BLaER1 (cell line): ENCODE results near the gene BTBD18.
A peak's percentile ranks its signal among the peaks of the same experiment; 100 is the strongest.

Experiments
- H3K27ac ChIP-seq: shearing (Covaris generic); formaldehyde crosslinking; 2 replicates; pipeline ENCODE4 v1.8.1; 2022
- H3K27me3 ChIP-seq: shearing (Covaris generic); formaldehyde crosslinking; 2 replicates; pipeline ENCODE4 v1.8.1; 2022
- H3K36me3 ChIP-seq: shearing (Covaris generic); formaldehyde crosslinking; 2 replicates; pipeline ENCODE4 v1.8.1; 2022
- H3K4me1 ChIP-seq: shearing (Covaris generic); formaldehyde crosslinking; 2 replicates; pipeline ENCODE4 v1.8.1; 2022
- H3K4me2 ChIP-seq: shearing (Covaris generic); formaldehyde crosslinking; 2 replicates; pipeline ENCODE4 v1.8.1; 2022
- H3K4me3 ChIP-seq: shearing (Covaris generic); formaldehyde crosslinking; 2 replicates; pipeline ENCODE4 v1.8.1; 2022
- H3K9ac ChIP-seq: shearing (Covaris generic); formaldehyde crosslinking; 2 replicates; pipeline ENCODE4 v1.8.1; 2022
- H3K9me3 ChIP-seq: shearing (Covaris generic); formaldehyde crosslinking; 2 replicates; pipeline ENCODE4 v1.8.1; 2022
- H4K20me1 ChIP-seq: shearing (Covaris generic); formaldehyde crosslinking; 2 replicates; pipeline ENCODE4 v1.8.1; 2022
- Cebpa-rat ChIP-seq: shearing (Covaris generic); IDR thresholded peaks from 2 replicates; pipeline ENCODE4 v1.8.1; 2022

The BTBD18 gene

GRCh38 chr11:57787920-57788702 lies 36.5 kb upstream of the BTBD18 start:
- Histone ChIP-seq H3K36me3 (0 out of 2 replicates have a peak, but pooled peaks cover 5% of the 10 kb centered on the region), H3K27me3 (no peaks in the 10 kb centered on the region), H3K9me3 (no peaks in the 10 kb centered on the region), H3K4me3 (no peak overlapping the region), H4K20me1 (no peaks in the 10 kb centered on the region), H3K4me1 (peaks cover 32% of the 10 kb centered on the region), H3K27ac (no peak overlapping the region), H3K9ac (no peak overlapping the region), H3K4me2 (peak overlapping the region; percentile 31)
- TF ChIP-seq Cebpa-rat: no peak

GRCh38 chr11:57787006-57787604 lies 35.5 kb upstream of the BTBD18 start:
- TF ChIP-seq Cebpa-rat: no peak
- H3K4me3 ChIP-seq: no peak overlapping the region
- H3K4me2 ChIP-seq: no peak overlapping the region
- H3K36me3 ChIP-seq: 0 out of 2 replicates have a peak, but pooled peaks cover 5% of the 10 kb centered on the region
- no peak overlapping the region for H3K27ac ChIP-seq
- H3K4me1 ChIP-seq: peaks cover 21% of the 10 kb centered on the region
- no peaks in the 10 kb centered on the region for H3K27me3 ChIP-seq
- H3K9ac ChIP-seq: no peak overlapping the region
- H4K20me1 ChIP-seq: no peaks in the 10 kb centered on the region
- H3K9me3 ChIP-seq: no peaks in the 10 kb centered on the region

GRCh38 chr11:57786436-57786835 lies 34.8 kb upstream of the BTBD18 start:
- H3K27me3 ChIP-seq: no peaks in the 10 kb centered on the region
- H3K4me3 ChIP-seq: no peak overlapping the region
- H3K4me1 ChIP-seq: peaks cover 15% of the 10 kb centered on the region
- H3K9ac ChIP-seq: no peak overlapping the region
- H4K20me1 ChIP-seq: no peaks in the 10 kb centered on the region
- peaks cover 4% of the 10 kb centered on the region; the same call in 1 of the 2 replicates for H3K36me3 ChIP-seq
- no peaks in the 10 kb centered on the region for H3K9me3 ChIP-seq
- no peak for TF ChIP-seq Cebpa-rat
- H3K4me2 ChIP-seq: no peak overlapping the region
- no peak overlapping the region for H3K27ac ChIP-seq

- Histone ChIP-seq H3K27me3 (no peaks in the 10 kb centered on the region), H3K9ac (no peak overlapping the region), H3K4me3 (no peak overlapping the region), H3K9me3 (no peaks in the 10 kb centered on the region), H3K36me3 (no peaks in the 10 kb centered on the region; the same call in 1 of the 2 replicates), H4K20me1 (no peaks in the 10 kb centered on the region), H3K4me2 (no peak overlapping the region), H3K27ac (no peak overlapping the region), H3K4me1 (peaks cover 12% of the 10 kb centered on the region; the same call in 1 of the 2 replicates)
- TF ChIP-seq Cebpa-rat: no peak
Measured at GRCh38 chr11:57785072-57785471, 33.5 kb upstream of the BTBD18 start.

- H3K27ac ChIP-seq: no peak overlapping the region
- H3K4me1 ChIP-seq: peaks cover 39% of the 10 kb centered on the region
- H3K9ac ChIP-seq: no peak overlapping the region
- no peaks in the 10 kb centered on the region; the same call in 1 of the 2 replicates for H3K36me3 ChIP-seq
- TF ChIP-seq Cebpa-rat: no peak
- H3K27me3 ChIP-seq: no peaks in the 10 kb centered on the region
- no peak overlapping the region for H3K4me3 ChIP-seq
- H3K9me3 ChIP-seq: no peaks in the 10 kb centered on the region
- no peak overlapping the region for H3K4me2 ChIP-seq
- H4K20me1 ChIP-seq: peaks cover 6% of the 10 kb centered on the region; the same call in 1 of the 2 replicates
Measured at GRCh38 chr11:57781529-57781943, 29.9 kb upstream of the BTBD18 start.

GRCh38 chr11:57779276-57779675 lies 27.7 kb upstream of the BTBD18 start:
- H4K20me1 ChIP-seq: peaks cover 6% of the 10 kb centered on the region; the same call in 1 of the 2 replicates
- H3K36me3 ChIP-seq: no peaks in the 10 kb centered on the region; the same call in 1 of the 2 replicates
- H3K9me3 ChIP-seq: no peaks in the 10 kb centered on the region
- H3K27ac ChIP-seq: no peak overlapping the region
- H3K27me3 ChIP-seq: no peaks in the 10 kb centered on the region
- TF ChIP-seq Cebpa-rat: no peak
- no peak overlapping the region for H3K4me3 ChIP-seq
- H3K9ac ChIP-seq: no peak overlapping the region
- peaks cover 52% of the 10 kb centered on the region for H3K4me1 ChIP-seq
- peak overlapping the region; percentile 76 for H3K4me2 ChIP-seq

GRCh38 chr11:57778318-57779037 lies 26.9 kb upstream of the BTBD18 start:
- H3K27ac ChIP-seq: no peak overlapping the region
- no peaks in the 10 kb centered on the region; the same call in 1 of the 2 replicates for H3K36me3 ChIP-seq
- peak overlapping the region; percentile 26; the same call in 1 of the 2 replicates for H3K9ac ChIP-seq
- peaks cover 6% of the 10 kb centered on the region; the same call in 1 of the 2 replicates for H4K20me1 ChIP-seq
- TF ChIP-seq Cebpa-rat: no peak
- H3K9me3 ChIP-seq: no peaks in the 10 kb centered on the region
- H3K4me2 ChIP-seq: peak overlapping the region; percentile 76
- H3K27me3 ChIP-seq: no peaks in the 10 kb centered on the region
- H3K4me1 ChIP-seq: peaks cover 52% of the 10 kb centered on the region
- H3K4me3 ChIP-seq: no peak overlapping the region

GRCh38 chr11:57777969-57778317 lies 26.3 kb upstream of the BTBD18 start:
- H3K9ac ChIP-seq: no peak overlapping the region
- H3K9me3 ChIP-seq: no peaks in the 10 kb centered on the region
- H3K4me2 ChIP-seq: peak overlapping the region; percentile 76
- H3K27me3 ChIP-seq: no peaks in the 10 kb centered on the region
- no peak overlapping the region for H3K4me3 ChIP-seq
- no peaks in the 10 kb centered on the region; the same call in 1 of the 2 replicates for H3K36me3 ChIP-seq
- peaks cover 6% of the 10 kb centered on the region; the same call in 1 of the 2 replicates for H4K20me1 ChIP-seq
- H3K27ac ChIP-seq: no peak overlapping the region
- no peak for TF ChIP-seq Cebpa-rat
- peaks cover 52% of the 10 kb centered on the region for H3K4me1 ChIP-seq

- Histone ChIP-seq H4K20me1 (peaks cover 6% of the 10 kb centered on the region; the same call in 1 of the 2 replicates), H3K4me2 (peak overlapping the region; percentile 81), H3K9me3 (no peaks in the 10 kb centered on the region), H3K36me3 (no peaks in the 10 kb centered on the region; the same call in 1 of the 2 replicates), H3K9ac (peak overlapping the region; percentile 2; the same call in 1 of the 2 replicates), H3K4me3 (peak overlapping the region; percentile 38; the same call in 1 of the 2 replicates), H3K27me3 (no peaks in the 10 kb centered on the region), H3K27ac (no peak overlapping the region), H3K4me1 (peaks cover 52% of the 10 kb centered on the region)
- no peak for TF ChIP-seq Cebpa-rat
Measured at GRCh38 chr11:57776577-57777210, 25.1 kb upstream of the BTBD18 start.
